ENCODE results near the gene MAP2K2. TPM values are rescaled to one million over a fixed set of nuclear protein-coding genes. Genes with fewer than 3 reads are reported as not detected.

Gene MAP2K2
- total RNA-seq, 2 donors from 2014 or later, result 94.3 to 94.6 TPM

- Mint-ChIP-seq H3K27me3 (no peaks in the 10 kb centered on the region), H3K4me3 (peak overlapping the region; percentile 59)
Observed at GRCh38 chr19:4121815-4122214, 2.1 kb downstream of the MAP2K2 start.

DNA sequence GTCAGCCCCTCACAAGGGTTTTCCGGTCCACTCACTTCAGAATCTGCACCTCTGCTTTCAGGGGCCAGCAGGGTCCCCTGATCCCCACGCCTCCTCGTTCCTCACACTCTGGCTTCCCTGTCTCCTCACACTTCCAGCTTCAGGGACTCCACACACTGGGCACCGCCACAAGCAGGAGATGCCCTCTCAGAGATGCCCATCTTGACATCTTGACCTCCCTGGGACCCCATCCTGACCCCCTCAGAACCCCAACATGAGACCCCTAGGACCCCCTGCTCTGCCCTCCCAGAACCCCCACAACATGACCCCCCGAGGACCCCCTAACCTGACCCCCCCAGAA is 2.7 kb downstream of the MAP2K2 start:
- H3K9me3 ChIP-seq (ENCODE audit: control insufficient read depth, low read length, poor library complexity, severe bottlenecking), result no peaks in the 10 kb centered on the region
- no peak for DNase-seq
- no peak for ATAC-seq
- Mint-ChIP-seq H3K27ac (no peak overlapping the region), H3K4me1 (peaks cover 27% of the 10 kb centered on the region), H3K36me3 (ENCODE audit: low read depth) (peaks cover 4% of the 10 kb centered on the region), H3K27me3 (no peaks in the 10 kb centered on the region), H3K4me3 (no peak overlapping the region)

More at GRCh38 chr19:4121815-4122214, 2.1 kb downstream of the MAP2K2 start:
- DNase-seq (no peak), ATAC-seq (no peak)
- peaks cover 4% of the 10 kb centered on the region for H3K36me3 Mint-ChIP-seq (ENCODE audit: low read depth)
- peak overlapping the region; percentile 19 for H3K27ac Mint-ChIP-seq
- H3K9me3 ChIP-seq (ENCODE audit: control insufficient read depth, low read length, poor library complexity, severe bottlenecking), result no peaks in the 10 kb centered on the region
- peaks cover 27% of the 10 kb centered on the region for H3K4me1 Mint-ChIP-seq

DNA sequence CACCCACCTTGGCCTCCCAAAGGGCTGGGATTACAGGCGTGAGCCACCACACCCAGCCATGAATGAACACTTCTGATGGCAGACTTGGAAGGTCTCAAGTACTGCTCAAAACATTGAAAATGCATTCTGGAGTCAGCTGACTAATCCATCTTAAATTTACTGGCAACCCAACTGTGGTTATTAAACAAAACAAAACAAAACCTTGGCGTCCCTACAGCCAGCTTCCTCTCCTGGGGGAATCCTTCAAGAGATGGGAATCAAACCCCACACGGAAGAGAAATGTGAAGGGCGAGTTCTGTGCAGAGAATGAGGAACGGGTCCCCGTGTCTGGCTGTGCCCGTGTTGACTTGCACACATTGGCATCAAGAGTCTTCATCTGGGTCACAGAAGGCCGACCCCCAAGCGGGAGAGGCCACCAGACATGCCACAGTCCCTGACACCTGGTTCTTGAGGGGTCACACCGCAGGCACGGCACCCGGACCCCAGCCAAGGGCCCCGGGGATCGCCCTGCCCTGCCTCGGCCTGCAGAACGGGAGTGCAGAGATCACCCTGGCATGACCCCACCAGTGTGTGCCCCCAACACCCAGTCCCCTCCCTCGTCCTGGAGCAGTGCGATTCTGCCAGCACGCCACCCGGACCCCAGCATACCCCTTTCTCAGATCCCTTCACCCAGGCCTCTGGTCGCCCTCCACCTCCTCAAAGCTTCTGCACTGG is 3.2 kb downstream of the MAP2K2 start:
- no peak for ATAC-seq
- no peak for DNase-seq
- Mint-ChIP-seq H3K36me3 (ENCODE audit: low read depth) (peaks cover 4% of the 10 kb centered on the region), H3K27me3 (no peaks in the 10 kb centered on the region), H3K27ac (peak overlapping the region; percentile 21), H3K4me3 (no peak overlapping the region), H3K4me1 (peaks cover 29% of the 10 kb centered on the region)
- no peaks in the 10 kb centered on the region for H3K9me3 ChIP-seq (ENCODE audit: control insufficient read depth, low read length, poor library complexity, severe bottlenecking)

DNA sequence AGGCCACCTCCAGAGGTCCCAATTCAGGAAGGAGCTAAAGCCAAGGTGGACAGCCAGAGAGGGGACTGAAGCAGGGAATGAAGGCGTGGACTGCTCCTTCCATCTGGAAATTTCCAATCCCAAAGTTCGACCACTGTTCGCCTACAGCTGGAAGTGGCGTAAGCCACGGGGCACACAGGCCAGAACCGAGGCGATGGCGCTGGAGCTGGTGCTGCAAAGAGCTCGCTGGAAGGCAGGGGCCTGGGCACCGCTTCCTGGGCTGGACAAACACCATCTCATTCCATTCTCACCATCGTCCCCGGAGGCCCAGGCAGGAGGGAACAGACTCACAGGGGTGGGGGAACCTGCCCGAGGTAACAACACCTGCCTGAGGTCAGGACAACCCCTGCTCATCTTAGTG is 4.2 kb downstream of the MAP2K2 start:
- Mint-ChIP-seq H3K4me3 (peak overlapping the region; percentile 63), H3K4me1 (peaks cover 37% of the 10 kb centered on the region), H3K27ac (peak overlapping the region; percentile 47), H3K36me3 (ENCODE audit: low read depth) (peaks cover 4% of the 10 kb centered on the region), H3K27me3 (no peaks in the 10 kb centered on the region)
- no peaks in the 10 kb centered on the region for H3K9me3 ChIP-seq (ENCODE audit: control insufficient read depth, low read length, poor library complexity, severe bottlenecking)
- ATAC-seq (no peak), DNase-seq (no peak)

DNA sequence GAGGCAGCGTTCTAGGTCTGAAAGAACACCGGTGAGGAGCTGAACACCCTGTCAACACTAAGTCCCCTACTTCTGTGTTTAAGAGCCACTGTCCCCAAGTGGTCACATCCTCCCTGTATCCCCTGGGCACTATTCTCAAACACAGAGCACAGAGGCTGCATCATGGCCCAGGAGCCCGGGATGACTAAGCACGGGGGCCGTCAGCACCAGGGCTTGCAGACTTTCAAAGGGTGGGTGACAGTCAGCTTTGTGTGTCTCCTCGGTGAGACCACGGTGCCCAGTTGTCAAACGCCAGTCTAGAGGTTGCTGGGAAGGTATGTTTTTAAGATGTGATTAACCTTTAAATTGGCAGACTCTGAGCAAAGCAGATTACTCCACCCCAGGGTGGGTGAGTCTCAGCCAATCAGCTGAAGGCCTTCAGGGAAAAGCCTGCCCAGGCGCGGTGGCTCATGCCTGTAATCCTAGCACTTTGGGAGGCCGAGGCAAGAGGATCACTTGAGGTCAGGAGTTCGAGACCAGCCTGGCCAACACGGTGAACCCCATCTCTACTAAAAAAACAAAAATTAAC is 8.0 kb downstream of the MAP2K2 start:
- Mint-ChIP-seq H3K4me1 (peaks cover 24% of the 10 kb centered on the region), H3K27ac (peak overlapping the region; percentile 67), H3K4me3 (no peak overlapping the region)

DNA sequence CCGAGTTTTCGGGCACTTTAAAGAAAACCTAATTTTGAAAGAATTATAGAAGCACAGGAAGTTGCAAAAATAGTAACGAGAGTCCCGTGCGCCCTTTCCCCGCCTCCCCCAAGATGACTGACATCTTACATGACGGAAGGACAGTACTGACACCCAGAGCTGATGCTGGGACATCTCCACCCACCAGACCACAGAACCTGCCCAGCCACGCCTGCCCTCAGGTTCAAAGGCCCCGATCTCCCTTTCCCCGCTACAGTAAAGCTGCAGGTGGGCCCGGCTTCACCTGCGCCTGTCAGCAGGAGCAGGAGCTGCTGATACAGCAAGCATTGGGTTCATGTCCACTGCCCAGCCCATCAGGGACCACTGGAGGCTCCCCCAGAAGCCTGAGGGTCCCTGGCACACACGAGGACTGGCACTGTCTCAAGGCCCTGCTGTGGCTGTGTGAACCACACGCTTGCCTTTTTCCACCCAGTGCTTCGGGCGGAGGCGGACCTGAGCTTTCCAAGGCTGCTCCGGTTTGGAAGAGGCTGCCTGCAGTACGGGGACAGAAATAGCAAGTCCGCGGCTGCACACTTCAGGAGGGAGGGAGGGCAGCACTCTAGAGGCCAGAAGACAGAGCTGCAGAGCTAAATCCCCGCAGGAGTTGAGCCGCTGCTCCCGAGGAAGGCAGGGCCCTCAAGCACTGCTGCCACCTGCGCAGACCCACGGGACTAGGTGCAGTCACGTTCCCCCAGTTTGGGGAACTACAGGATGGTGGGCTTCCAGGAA is 8.7 kb downstream of the MAP2K2 start:
- peak overlapping the region; percentile 64 for H3K4me3 Mint-ChIP-seq
- peak; percentile 100 for ATAC-seq
- H3K9me3 ChIP-seq (ENCODE audit: control insufficient read depth, low read length, poor library complexity, severe bottlenecking), result no peaks in the 10 kb centered on the region
- DNase-seq, result peak in 2 of 3 donors; percentile 36 to 40
- peaks cover 25% of the 10 kb centered on the region for H3K4me1 Mint-ChIP-seq
- H3K27me3 Mint-ChIP-seq, result no peaks in the 10 kb centered on the region
- H3K36me3 Mint-ChIP-seq (ENCODE audit: low read depth), result no peaks in the 10 kb centered on the region
- peak overlapping the region; percentile 67 for H3K27ac Mint-ChIP-seq

More for the DNA sequence above, 8.0 kb downstream of the MAP2K2 start:
- Mint-ChIP-seq H3K27me3 (no peaks in the 10 kb centered on the region), H3K36me3 (ENCODE audit: low read depth) (no peaks in the 10 kb centered on the region)
- no peaks in the 10 kb centered on the region for H3K9me3 ChIP-seq (ENCODE audit: control insufficient read depth, low read length, poor library complexity, severe bottlenecking)
- ATAC-seq, result no peak
- no peak for DNase-seq

- Mint-ChIP-seq H3K36me3 (ENCODE audit: low read depth) (no peaks in the 10 kb centered on the region), H3K4me1 (peaks cover 29% of the 10 kb centered on the region), H3K4me3 (peak overlapping the region; percentile 15), H3K27ac (no peak overlapping the region), H3K27me3 (no peaks in the 10 kb centered on the region)
- DNase-seq, result no peak
- no peaks in the 10 kb centered on the region for H3K9me3 ChIP-seq (ENCODE audit: control insufficient read depth, low read length, poor library complexity, severe bottlenecking)
- no peak for ATAC-seq
Observed at GRCh38 chr19:4114181-4114580, 9.7 kb downstream of the MAP2K2 start.

GRCh38 chr19:4113398-4114088 is 10.4 kb downstream of the MAP2K2 start:
- Mint-ChIP-seq H3K27me3 (no peaks in the 10 kb centered on the region), H3K4me3 (peak overlapping the region; percentile 49), H3K27ac (peak overlapping the region; percentile 39), H3K36me3 (ENCODE audit: low read depth) (no peaks in the 10 kb centered on the region), H3K4me1 (peaks cover 36% of the 10 kb centered on the region)
- H3K9me3 ChIP-seq (ENCODE audit: control insufficient read depth, low read length, poor library complexity, severe bottlenecking), result no peaks in the 10 kb centered on the region
- DNase-seq (no peak), ATAC-seq (no peak)

DNA sequence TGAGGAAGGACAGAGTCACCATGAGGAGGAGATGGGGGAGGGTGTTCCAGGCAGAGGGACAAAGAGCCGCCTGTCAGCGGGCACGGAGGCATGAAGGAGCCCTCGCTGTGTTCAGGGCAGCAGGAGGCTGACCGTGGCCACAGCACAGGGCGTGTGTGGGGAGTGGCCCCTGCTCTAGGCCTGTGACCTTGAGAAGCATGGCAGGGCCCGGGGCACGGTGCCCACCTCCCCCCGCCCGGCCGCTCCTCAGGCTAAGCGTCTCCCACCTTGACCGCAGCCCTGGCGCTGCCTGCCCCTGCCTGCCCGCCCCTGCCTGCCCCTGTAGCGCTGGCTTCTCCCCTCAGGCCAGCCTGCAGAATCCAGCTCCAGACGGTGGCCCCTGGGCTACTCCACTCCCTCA is 11.6 kb downstream of the MAP2K2 start:
- ATAC-seq (no peak), DNase-seq (no peak)
- H3K4me3 Mint-ChIP-seq, result no peak overlapping the region
- H3K36me3 Mint-ChIP-seq (ENCODE audit: low read depth), result peaks cover 2% of the 10 kb centered on the region
- H3K27me3 Mint-ChIP-seq, result no peaks in the 10 kb centered on the region
- H3K27ac Mint-ChIP-seq, result peak overlapping the region; percentile 39
- H3K9me3 ChIP-seq (ENCODE audit: control insufficient read depth, low read length, poor library complexity, severe bottlenecking), result no peaks in the 10 kb centered on the region
- peaks cover 39% of the 10 kb centered on the region for H3K4me1 Mint-ChIP-seq

- H3K9me3 ChIP-seq (ENCODE audit: control insufficient read depth, low read length, poor library complexity, severe bottlenecking), result no peaks in the 10 kb centered on the region
- peaks cover 2% of the 10 kb centered on the region for H3K36me3 Mint-ChIP-seq (ENCODE audit: low read depth)
- H3K27me3 Mint-ChIP-seq, result no peaks in the 10 kb centered on the region
- peaks cover 41% of the 10 kb centered on the region for H3K4me1 Mint-ChIP-seq
- DNase-seq, result no peak
- ATAC-seq, result no peak
- H3K27ac Mint-ChIP-seq, result peak overlapping the region; percentile 80
- H3K4me3 Mint-ChIP-seq, result no peak overlapping the region
Observed at GRCh38 chr19:4109626-4109945, 14.3 kb downstream of the MAP2K2 start.

GRCh38 chr19:4108767-4109625 is 14.9 kb downstream of the MAP2K2 start:
- H3K36me3 Mint-ChIP-seq (ENCODE audit: low read depth), result peaks cover 2% of the 10 kb centered on the region
- peak overlapping the region; percentile 80 for H3K27ac Mint-ChIP-seq
- peaks cover 41% of the 10 kb centered on the region for H3K4me1 Mint-ChIP-seq
- no peaks in the 10 kb centered on the region for H3K9me3 ChIP-seq (ENCODE audit: control insufficient read depth, low read length, poor library complexity, severe bottlenecking)
- ATAC-seq, result peak; percentile 49
- H3K4me3 Mint-ChIP-seq, result peak overlapping the region; percentile 73
- H3K27me3 Mint-ChIP-seq, result no peaks in the 10 kb centered on the region
- peak in 2 of 3 donors; percentile 47 to 52 for DNase-seq

- DNase-seq, result no peak
- H3K9me3 ChIP-seq (ENCODE audit: control insufficient read depth, low read length, poor library complexity, severe bottlenecking), result no peaks in the 10 kb centered on the region
- no peak for ATAC-seq
- peaks cover 2% of the 10 kb centered on the region for H3K36me3 Mint-ChIP-seq (ENCODE audit: low read depth)
- H3K4me1 Mint-ChIP-seq, result peaks cover 21% of the 10 kb centered on the region
- H3K27ac Mint-ChIP-seq, result no peak overlapping the region
- H3K27me3 Mint-ChIP-seq, result no peaks in the 10 kb centered on the region
- H3K4me3 Mint-ChIP-seq, result no peak overlapping the region
Observed at GRCh38 chr19:4103080-4103433, 20.9 kb downstream of the MAP2K2 start.

Measured in T-helper 17 cell (primary cell).